CD8-positive, alpha-beta memory T cell (primary cell): Measurements from ENCODE around the gene CARS1. TPM values are rescaled to one million over a fixed set of nuclear protein-coding genes. Genes with fewer than 3 reads are reported as not detected.

Source experiments
- CTCF ChIA-PET: fragments of 350-600 bp; sonication (Branson Sonifier 250); formaldehyde crosslinking; loops from one replicate; lab custom pipeline; 2021; ENCODE audit warnings: antibody characterized with exemption; lab: Charles Lee
- POLR2A ChIA-PET: fragments of 350-600 bp; sonication (Branson Sonifier 250); formaldehyde crosslinking; loops from one replicate; lab custom pipeline; 2021; ENCODE audit warnings: antibody characterized with exemption; lab: Charles Lee
- DNase-seq, 5 donors: peaks; one replicate each; pipeline versions ENCODE4 v3.0.0 to v3.0.0-alpha.2; 2020 to 2022; ENCODE audit warnings: mixed read lengths in 1 of 5
- H3K27ac ChIP-seq: one replicate; pipeline ENCODE4 v1.7.0; 2013; ENCODE audit warnings: low read depth, mild to moderate bottlenecking, low read length, moderate library complexity
- H3K27me3 ChIP-seq: 2 replicates; pipeline ENCODE4 v1.7.0; 2013; ENCODE audit warnings: low read length, mild to moderate bottlenecking; ENCODE audit not compliant: insufficient read depth, poor library complexity, severe bottlenecking
- H3K36me3 ChIP-seq: 2 replicates; pipeline ENCODE4 v1.7.0; 2013; ENCODE audit warnings: mild to moderate bottlenecking, low read length, moderate library complexity; ENCODE audit not compliant: insufficient read depth
- H3K4me1 ChIP-seq: 2 replicates; pipeline ENCODE4 v1.7.0; 2013; ENCODE audit warnings: mild to moderate bottlenecking, low read length, moderate library complexity; ENCODE audit not compliant: insufficient read depth
- H3K4me3 ChIP-seq: 2 replicates; pipeline ENCODE4 v1.7.0; 2013; ENCODE audit warnings: mild to moderate bottlenecking, low read length
- H3K9me3 ChIP-seq: 2 replicates; pipeline ENCODE4 v1.7.0; 2013; ENCODE audit warnings: mild to moderate bottlenecking, low read length
- H3K27ac Mint-ChIP-seq, 8 donors: one replicate each; pipeline ENCODE4 v1.8.0; 2020 to 2021; ENCODE audit warnings: mixed read lengths in 8 of 8, mild to moderate bottlenecking in 6 of 8, inconsistent platforms in 3 of 8, moderate library complexity in 3 of 8
- H3K27me3 Mint-ChIP-seq, 2 donors: one replicate each; pipeline ENCODE4 v1.8.0; 2020 to 2021; ENCODE audit warnings: mixed read lengths in 2 of 2, mild to moderate bottlenecking in 1 of 2, moderate library complexity in 1 of 2
- H3K36me3 Mint-ChIP-seq, 3 donors: one replicate each; pipeline ENCODE4 v1.8.0; 2020 to 2021; ENCODE audit warnings: mixed read lengths in 3 of 3, inconsistent platforms in 1 of 3, mild to moderate bottlenecking in 1 of 3
- H3K4me1 Mint-ChIP-seq, 3 donors: one replicate each; pipeline ENCODE4 v1.8.0; 2020 to 2021; ENCODE audit warnings: mixed read lengths in 3 of 3, inconsistent platforms in 1 of 3, mild to moderate bottlenecking in 1 of 3
- H3K4me3 Mint-ChIP-seq, 7 donors: one replicate each; pipeline ENCODE4 v1.8.0; 2020 to 2021; ENCODE audit warnings: mixed read lengths in 7 of 7, mild to moderate bottlenecking in 6 of 7, moderate library complexity in 4 of 7, inconsistent platforms in 2 of 7
- H3K9me3 Mint-ChIP-seq, 5 donors: one replicate each; pipeline ENCODE4 v1.8.0; 2020 to 2022; ENCODE audit warnings: mixed read lengths in 5 of 5, mild to moderate bottlenecking in 3 of 5, moderate library complexity in 2 of 5, inconsistent platforms in 1 of 5
- polyA plus RNA-seq: library from polyadenylated mRNA; unstranded; fragments of 300-500 nt; fragmentation: Illumina TruSeq; gene quantifications from one replicate; pipeline ENCODE4 v1.2.3, GENCODE V29; 2021
- total RNA-seq, 2 experiments: library from RNA; stranded (reverse); gene quantifications; one replicate each; pipeline ENCODE4 v1.2.3, GENCODE V29; 2021

Gene CARS1
- total and polyA plus RNA-seq, 3 experiments from 2014 or later = 43.4 to 83.3 (median 81.2) TPM

GRCh38 chr11:3091846-3092602 is 34.8 kb upstream of the CARS1 start:
- peaks cover 3 to 6% of the 10 kb centered on the region in 2 donors for H3K27me3 Mint-ChIP-seq

GRCh38 chr11:3091081-3091845 is 34.0 kb upstream of the CARS1 start:
- Histone ChIP-seq H3K27me3 (no peaks in the 10 kb centered on the region), H3K27ac (no peak overlapping the region), H3K36me3 (no peaks in the 10 kb centered on the region), H3K9me3 (no peaks in the 10 kb centered on the region), H3K4me1 (no peaks in the 10 kb centered on the region), H3K4me3 (no peak overlapping the region)
- ChIA-PET CTCF (interaction anchor here (0.8 to 3.9 kb wide), 26 partner anchors 10 to 671 kb away, joined by 3 to 87 read pairs (median 5); partner anchors contain the start of gene CARS1), POLR2A (interaction anchor here (0.6 to 1.1 kb wide), 3 partner anchors 42 to 116 kb away, joined by 3 to 5 read pairs (median 3); no protein-coding TSS in a partner anchor)
- peaks cover 0 to 4% (median 0%) of the 10 kb centered on the region in 3 donors for H3K36me3 Mint-ChIP-seq
- H3K4me3 Mint-ChIP-seq = no peak overlapping the region
- H3K27ac Mint-ChIP-seq = no peak overlapping the region
- H3K27me3 Mint-ChIP-seq = peaks cover 3 to 6% of the 10 kb centered on the region in 2 donors
- DNase-seq = no peak
- H3K4me1 Mint-ChIP-seq = peaks cover 0 to 3% (median 2%) of the 10 kb centered on the region in 3 donors
- no peaks in the 10 kb centered on the region for H3K9me3 Mint-ChIP-seq

More at GRCh38 chr11:3091846-3092602, 34.8 kb upstream of the CARS1 start:
- DNase-seq = peak; percentile 58 to 81 (median 65)
- Mint-ChIP-seq H3K9me3 (no peaks in the 10 kb centered on the region), H3K27ac (peak overlapping the region in 1 of 8 donors; percentile 38), H3K4me1 (peaks cover 0 to 3% (median 2%) of the 10 kb centered on the region in 3 donors), H3K4me3 (peak overlapping the region in 1 of 7 donors; percentile 34), H3K36me3 (peaks cover 0 to 4% (median 0%) of the 10 kb centered on the region in 3 donors)
- CTCF ChIA-PET = interaction anchor here (0.5 to 3.9 kb wide), 27 partner anchors 9 to 672 kb away, joined by 3 to 87 read pairs (median 5); partner anchors contain the start of gene CARS1
- Histone ChIP-seq H3K4me1 (no peaks in the 10 kb centered on the region), H3K9me3 (no peaks in the 10 kb centered on the region), H3K36me3 (no peaks in the 10 kb centered on the region), H3K4me3 (no peak overlapping the region), H3K27ac (no peak overlapping the region), H3K27me3 (no peaks in the 10 kb centered on the region)
- POLR2A ChIA-PET = interaction anchor here (0.6 to 1.1 kb wide), 3 partner anchors 42 to 117 kb away, joined by 3 to 5 read pairs (median 3); no protein-coding TSS in a partner anchor

GRCh38 chr11:3090096-3090901 is 33.1 kb upstream of the CARS1 start:
- CTCF ChIA-PET = interaction anchor here (1.0 to 3.9 kb wide), 14 partner anchors 13 to 670 kb away, joined by 3 to 87 read pairs (median 5); a partner anchor contains a TSS
- no peak overlapping the region for H3K4me3 Mint-ChIP-seq
- Histone ChIP-seq H3K27me3 (no peaks in the 10 kb centered on the region), H3K36me3 (no peaks in the 10 kb centered on the region), H3K4me3 (no peak overlapping the region), H3K9me3 (no peaks in the 10 kb centered on the region), H3K27ac (no peak overlapping the region), H3K4me1 (no peaks in the 10 kb centered on the region)
- no peak overlapping the region for H3K27ac Mint-ChIP-seq
- peaks cover 0 to 3% (median 2%) of the 10 kb centered on the region in 3 donors for H3K4me1 Mint-ChIP-seq
- POLR2A ChIA-PET = interaction anchor here (0.6 kb wide), 1 partner anchor 443 kb away, joined by 5 read pairs; no protein-coding TSS in a partner anchor
- no peaks in the 10 kb centered on the region for H3K9me3 Mint-ChIP-seq
- no peak for DNase-seq
- H3K36me3 Mint-ChIP-seq = no peaks in the 10 kb centered on the region
- H3K27me3 Mint-ChIP-seq = peaks cover 6 to 8% of the 10 kb centered on the region in 2 donors

DNA sequence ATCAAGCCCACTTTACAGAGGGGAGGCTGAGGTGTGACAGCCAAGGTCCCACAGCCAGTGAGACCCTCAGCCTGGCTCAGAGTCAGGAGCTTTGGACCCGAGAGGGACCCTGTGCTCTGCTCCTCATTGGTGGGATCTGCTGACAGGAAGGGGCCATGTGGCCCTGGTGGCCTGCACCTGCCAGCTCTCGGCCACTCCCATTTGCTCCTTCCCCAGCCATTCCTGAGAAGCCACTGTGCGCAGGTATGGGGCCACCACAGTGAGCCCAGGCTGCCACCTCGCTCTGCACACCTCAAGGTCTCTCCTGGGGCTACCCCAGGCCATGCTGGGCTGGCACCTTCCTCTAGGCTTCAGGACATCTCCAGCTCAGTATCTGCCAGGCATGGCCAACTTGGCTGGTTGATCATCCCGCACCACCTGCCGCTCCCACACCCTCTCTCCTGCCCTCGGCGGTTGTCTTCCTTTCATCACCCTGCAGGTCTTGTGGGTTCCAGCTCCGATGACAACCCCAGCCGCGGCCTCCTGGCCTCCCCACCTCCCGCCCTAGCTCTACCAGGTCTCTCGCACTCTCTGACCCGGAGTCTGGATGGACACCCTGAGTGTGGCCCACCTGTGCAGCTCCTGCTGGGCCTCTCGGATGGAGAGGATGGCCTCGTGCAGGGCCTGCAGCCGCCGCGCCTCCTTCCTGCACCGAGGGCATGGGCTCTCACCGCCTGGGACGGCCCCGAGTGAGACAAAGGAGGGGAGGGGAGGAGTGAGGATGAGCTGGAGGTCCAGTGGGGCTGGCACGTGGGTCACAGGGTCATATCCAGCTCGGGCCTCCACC is 32.2 kb upstream of the CARS1 start:
- Histone ChIP-seq H3K36me3 (no peaks in the 10 kb centered on the region), H3K4me3 (no peak overlapping the region), H3K27me3 (no peaks in the 10 kb centered on the region), H3K27ac (no peak overlapping the region), H3K9me3 (no peaks in the 10 kb centered on the region), H3K4me1 (no peaks in the 10 kb centered on the region)
- Mint-ChIP-seq H3K4me3 (no peak overlapping the region), H3K27me3 (peaks cover 6 to 8% of the 10 kb centered on the region in 2 donors), H3K36me3 (no peaks in the 10 kb centered on the region), H3K4me1 (peaks cover 0 to 3% (median 2%) of the 10 kb centered on the region in 3 donors), H3K9me3 (no peaks in the 10 kb centered on the region), H3K27ac (no peak overlapping the region)
- ChIA-PET POLR2A (interaction anchor here (0.5 to 0.6 kb wide), 2 partner anchors 42 to 444 kb away, joined by 5 to 6 read pairs; no protein-coding TSS in a partner anchor), CTCF (interaction anchor here (1.0 to 3.9 kb wide), 6 partner anchors 12 to 557 kb away, joined by 3 to 87 read pairs (median 5); no protein-coding TSS in a partner anchor)
- DNase-seq = no peak

GRCh38 chr11:3088806-3089205 is 31.6 kb upstream of the CARS1 start:
- Mint-ChIP-seq H3K36me3 (no peaks in the 10 kb centered on the region), H3K9me3 (no peaks in the 10 kb centered on the region), H3K4me1 (peaks cover 0 to 3% (median 2%) of the 10 kb centered on the region in 3 donors), H3K27ac (no peak overlapping the region), H3K27me3 (peaks cover 6 to 8% of the 10 kb centered on the region in 2 donors), H3K4me3 (no peak overlapping the region)
- POLR2A ChIA-PET = no interaction called here
- Histone ChIP-seq H3K4me3 (no peak overlapping the region), H3K4me1 (no peaks in the 10 kb centered on the region), H3K27ac (no peak overlapping the region), H3K27me3 (no peaks in the 10 kb centered on the region), H3K36me3 (no peaks in the 10 kb centered on the region), H3K9me3 (no peaks in the 10 kb centered on the region)
- CTCF ChIA-PET = interaction anchor here (1.0 to 3.9 kb wide), 5 partner anchors 12 to 556 kb away, joined by 3 to 87 read pairs (median 5); no protein-coding TSS in a partner anchor
- DNase-seq = no peak

DNA sequence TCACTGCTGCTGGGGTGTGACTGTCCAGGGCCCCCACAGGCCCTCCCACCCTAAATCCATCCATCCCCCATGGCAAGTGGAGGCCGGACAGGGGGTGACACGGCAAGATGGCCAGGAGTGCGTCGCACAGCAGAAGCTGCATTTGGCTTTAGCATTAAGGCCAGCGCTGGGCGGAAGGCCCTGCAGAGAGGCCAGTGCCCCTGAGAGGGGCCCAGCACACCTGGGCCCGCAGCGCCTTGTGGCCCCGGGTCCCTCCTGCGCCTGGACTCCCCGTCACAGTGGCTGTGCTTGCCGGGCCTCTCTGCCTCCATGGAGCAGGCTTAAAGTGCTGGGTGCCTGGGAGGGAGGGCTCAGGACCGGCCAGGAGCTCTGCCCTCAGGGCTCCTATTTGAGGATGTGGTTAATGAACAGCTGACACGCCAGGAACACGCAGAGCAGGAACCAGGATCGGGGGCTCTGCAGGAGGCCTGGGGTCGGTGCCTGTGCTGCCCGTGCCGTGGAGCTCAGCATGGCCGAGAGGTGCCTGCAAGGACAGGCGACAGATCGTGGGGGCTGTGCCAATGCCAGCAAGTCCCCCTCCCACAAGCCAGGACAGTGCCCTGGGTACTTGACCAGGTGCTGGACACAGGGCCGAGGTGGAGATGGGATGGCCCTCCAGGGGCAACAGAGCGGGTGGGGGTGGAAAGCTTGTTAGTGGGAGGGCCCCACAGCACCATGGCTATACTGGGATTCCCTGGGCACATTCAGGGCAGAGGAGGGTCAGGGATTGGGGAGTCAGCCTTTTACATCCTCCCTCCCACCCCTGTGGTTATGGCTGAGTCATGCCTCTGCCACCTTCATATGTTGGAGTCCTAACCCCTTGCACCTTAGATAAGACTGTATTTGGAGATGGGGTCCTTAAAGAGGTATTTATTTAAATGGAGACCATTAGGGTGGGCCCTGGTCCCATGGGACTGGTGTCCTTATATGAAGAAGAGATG is 30.9 kb upstream of the CARS1 start:
- Mint-ChIP-seq H3K36me3 (no peaks in the 10 kb centered on the region), H3K4me3 (no peak overlapping the region), H3K4me1 (peaks cover 0 to 3% (median 2%) of the 10 kb centered on the region in 3 donors), H3K27ac (peak overlapping the region in 1 of 8 donors; percentile 69), H3K27me3 (peaks cover 7 to 8% of the 10 kb centered on the region in 2 donors), H3K9me3 (no peaks in the 10 kb centered on the region)
- POLR2A ChIA-PET = no interaction called here
- no peak overlapping the region for H3K4me3 ChIP-seq
- no peaks in the 10 kb centered on the region for H3K36me3 ChIP-seq
- H3K27ac ChIP-seq = no peak overlapping the region
- H3K4me1 ChIP-seq = no peaks in the 10 kb centered on the region
- H3K27me3 ChIP-seq = no peaks in the 10 kb centered on the region
- CTCF ChIA-PET = interaction anchor here (1.1 to 3.9 kb wide), 2 partner anchors 196 to 556 kb away, joined by 5 to 30 read pairs; no protein-coding TSS in a partner anchor
- no peak for DNase-seq
- no peaks in the 10 kb centered on the region for H3K9me3 ChIP-seq
